ENCODE results near the gene CNGB1.
"Not testable (repeated sequence)": the region's sequence is repeated elsewhere in the genome, so short reads cannot be mapped to it uniquely, and the experiment has no call there.

Gene CNGB1

DNA sequence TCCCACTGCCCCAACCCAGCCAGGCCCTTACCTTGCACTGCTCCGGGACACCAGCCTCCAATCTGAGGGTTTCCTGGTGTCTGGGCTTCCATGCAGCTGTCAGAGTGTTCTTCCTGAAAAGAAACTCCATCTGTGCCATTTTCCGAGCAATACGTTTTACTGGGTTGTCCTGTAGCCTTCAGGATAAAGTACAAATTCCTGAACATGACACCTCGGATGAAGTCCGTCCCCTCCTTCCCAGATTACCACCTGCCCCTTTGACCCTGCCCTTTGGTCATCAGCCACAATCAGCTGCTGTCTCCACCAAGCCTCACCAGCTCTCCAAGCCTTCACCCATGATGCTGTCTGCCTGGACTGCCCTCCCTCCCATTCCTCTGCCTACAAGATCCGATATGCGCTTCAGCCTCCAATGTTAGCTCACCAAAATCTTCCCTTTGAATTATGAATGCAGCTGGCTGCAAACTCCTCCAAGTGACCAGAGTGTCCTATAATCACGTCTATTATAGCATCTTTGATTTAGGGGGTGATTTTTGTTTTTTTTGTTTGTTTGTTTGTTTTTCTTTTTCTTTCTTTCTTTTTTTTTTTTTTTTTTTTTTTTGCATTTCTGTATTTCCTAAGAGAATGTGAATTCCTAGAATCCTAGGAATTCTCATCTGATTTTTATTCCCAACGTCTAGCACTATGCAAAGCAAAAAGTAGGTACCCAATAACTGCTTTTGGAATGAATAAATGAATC lies 108.1 kb downstream of the CNGB1 start:
- DNase-seq (ENCODE audit: low read depth, low spot score): no peak

DNA sequence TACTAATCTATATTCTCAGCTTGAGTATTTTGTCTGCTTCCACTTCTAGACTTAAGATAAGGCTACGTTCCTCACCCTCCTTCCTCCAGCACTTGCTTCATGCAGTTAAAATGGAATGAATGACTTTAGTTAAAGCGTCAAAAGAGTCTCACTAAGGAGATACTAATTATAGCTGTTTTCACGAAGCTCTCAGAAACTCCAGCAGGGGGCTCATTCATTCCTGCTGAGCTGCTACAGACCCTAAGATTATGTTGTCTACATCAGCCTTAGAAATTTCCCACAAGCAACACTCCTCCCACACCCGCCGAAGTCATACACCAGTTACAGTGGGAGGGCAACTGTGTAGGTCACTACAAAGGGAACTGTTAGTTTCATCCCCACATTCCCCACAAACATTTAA lies 111.6 kb downstream of the CNGB1 start:
- no peak for DNase-seq (ENCODE audit: low read depth, low spot score)

DNA sequence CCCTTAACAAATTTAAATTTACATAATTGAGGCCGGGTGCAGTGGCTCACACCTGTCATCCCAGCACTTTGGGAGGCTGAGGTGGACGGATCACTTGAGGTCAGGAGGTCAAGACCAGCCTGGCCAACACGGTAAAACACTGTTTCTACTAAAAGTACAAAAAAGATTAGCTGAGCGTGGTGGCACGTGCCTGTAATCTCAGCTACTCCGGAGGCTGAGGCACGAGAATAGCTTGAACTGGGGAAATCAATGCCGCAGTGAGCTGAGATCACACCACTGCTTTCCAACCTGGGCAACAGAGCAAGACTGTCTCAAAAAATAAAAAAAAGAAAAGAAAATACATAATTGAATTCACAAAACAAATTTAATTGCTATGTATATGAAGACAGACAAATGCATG lies 112.3 kb downstream of the CNGB1 start:
- DNase-seq (ENCODE audit: low read depth, low spot score): no peak

DNA sequence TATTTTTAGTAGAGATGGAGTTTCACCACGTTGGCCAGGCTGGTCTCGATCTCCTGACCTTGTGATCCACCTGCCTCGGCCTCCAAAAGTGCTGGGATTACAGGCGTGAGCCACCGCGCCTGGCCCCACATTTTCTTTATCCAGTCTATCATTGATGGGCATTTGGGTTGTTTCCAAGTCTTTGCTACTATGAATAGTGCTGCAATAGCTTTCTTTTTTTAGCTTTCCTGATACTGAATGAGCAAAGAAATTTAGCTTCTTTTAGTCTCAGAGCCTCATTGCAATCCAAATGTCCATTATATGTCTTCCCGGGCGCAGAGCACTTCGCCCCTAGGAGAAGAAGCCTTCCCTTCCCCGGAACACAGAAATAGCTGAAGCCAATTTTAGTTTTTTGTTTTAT lies 112.9 kb downstream of the CNGB1 start:
- not testable (repeated sequence) for DNase-seq (ENCODE audit: low read depth, low spot score)

DNA sequence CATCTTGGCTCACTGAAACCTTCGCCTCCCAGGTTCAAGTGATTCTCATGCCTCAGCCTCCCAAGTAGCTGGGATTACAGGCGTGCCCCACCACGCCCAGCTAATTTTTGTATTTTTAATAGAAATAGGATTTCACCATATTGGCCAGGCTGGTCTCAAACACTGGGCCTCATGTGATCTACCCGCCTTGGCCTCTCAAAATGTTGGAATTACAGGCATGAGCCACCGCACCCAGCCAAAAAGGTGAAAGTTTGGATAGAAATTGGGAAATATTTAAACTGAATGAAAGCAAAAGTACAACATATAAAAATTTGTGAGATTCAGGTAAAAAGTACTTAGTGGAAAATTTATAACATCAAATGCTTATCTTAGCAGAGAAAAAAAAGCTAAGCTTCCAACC lies 115.7 kb downstream of the CNGB1 start:
- no peak for DNase-seq (ENCODE audit: low read depth, low spot score)

DNA sequence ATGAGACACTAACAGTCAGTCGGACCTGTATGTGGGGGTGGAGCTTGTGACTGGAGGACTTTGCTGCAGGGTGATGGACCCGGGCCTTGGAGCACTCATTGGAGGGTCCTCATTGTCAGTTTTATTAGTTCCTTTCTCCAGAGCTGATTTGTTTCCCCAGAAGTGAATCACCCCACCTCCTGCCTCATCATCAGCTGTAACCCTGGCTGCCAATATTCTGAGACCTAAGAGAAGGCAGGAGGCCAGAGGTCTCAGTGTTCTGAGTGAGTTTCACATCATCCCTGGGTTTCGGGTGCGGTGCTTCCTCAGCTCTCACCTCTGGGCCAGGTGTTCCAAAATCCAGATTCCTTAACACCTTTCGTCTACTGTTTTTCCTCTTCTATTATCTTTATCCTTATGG lies 118.7 kb downstream of the CNGB1 start:
- DNase-seq (ENCODE audit: low read depth, low spot score): no peak

DNA sequence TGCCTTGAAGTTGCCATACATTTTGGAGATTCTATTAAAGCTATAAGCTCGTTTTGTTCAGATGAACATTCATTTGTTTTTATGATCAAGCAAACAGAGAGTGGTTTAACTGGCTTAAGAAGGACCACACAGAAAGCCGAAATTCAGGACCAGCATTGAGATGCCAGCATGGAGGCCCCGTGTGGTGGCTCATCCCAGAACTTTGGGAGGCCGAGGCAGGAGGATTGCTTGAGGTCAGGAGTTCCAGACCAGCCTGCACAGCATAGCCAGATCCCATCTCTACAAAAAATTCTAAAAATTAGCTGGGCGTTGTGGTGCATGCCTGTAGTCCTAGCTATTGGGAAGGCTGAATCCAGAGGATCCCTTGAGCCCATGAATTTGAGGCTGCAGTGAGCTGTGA lies 122.7 kb downstream of the CNGB1 start:
- no peak for DNase-seq (ENCODE audit: low read depth, low spot score)

DNA sequence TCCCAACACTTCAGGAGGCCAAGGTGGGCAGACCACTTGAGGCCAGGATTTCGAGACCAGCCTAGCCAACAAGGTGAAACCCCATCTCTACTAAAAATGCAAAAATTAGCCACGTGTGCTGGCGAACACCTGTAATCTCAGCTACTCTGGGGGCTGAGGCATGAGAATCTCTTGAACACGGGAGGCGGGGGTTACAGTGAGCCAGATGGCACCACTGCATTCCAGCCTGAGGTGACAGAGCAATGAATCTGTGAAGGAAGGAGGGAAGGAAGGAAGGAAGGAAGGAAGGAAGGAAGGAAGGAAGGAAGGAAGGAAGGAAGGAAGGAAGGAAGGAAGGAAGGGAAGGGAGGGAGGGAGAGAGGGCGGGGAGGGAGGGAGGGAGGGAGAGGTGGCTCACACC lies 124.0 kb downstream of the CNGB1 start:
- not testable (repeated sequence) for DNase-seq (ENCODE audit: low read depth, low spot score)

DNA sequence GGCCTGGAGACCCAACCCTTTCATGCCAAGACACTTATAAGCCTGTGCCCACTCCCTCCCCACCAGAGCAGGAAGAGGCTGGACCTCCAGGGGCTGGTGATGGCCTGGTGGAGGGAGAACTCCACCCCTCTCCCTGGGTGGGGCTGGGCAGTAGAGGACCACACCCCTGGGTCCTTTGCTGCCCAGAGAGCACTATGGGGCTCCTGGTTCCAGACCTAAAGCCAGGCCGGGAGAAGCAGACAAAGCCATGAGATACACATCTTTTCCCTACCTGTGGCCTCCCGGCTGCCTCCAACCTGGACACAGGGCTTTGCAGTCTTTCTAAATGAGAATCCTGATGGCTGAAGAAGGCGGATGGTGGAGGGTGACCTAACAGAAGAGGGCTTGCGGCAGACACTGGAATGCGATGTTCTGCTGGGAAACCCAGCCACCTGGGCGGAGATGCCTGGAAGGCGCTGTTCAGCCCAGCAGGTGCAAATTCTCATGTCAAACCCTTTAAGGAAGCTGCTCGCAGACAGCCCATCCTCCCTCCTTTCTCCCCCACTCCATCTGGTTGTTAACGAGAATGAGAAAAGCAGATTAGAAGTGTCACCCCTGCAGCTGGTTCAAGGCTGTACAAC lies 124.7 kb downstream of the CNGB1 start:
- DNase-seq (ENCODE audit: low read depth, low spot score): no peak

DNA sequence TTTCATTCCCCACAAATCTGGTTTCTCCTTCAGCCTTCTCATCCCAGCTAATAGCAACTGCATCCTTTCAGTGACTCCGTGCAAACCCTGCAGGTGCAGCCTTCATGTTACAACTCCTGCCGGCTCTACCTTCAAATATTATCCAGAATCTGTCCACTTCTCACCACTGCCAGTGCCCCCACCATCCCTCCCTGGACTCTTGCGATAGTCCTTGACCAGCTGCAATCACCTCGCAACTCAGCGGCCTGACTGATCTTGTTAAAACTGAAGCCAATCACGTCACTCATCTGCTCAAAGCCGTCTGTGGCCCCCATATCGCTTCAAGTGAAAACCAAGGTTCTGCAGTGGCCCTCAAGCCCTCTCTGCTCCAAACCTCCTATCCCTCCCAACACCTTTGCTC lies 125.8 kb downstream of the CNGB1 start:
- DNase-seq (ENCODE audit: low read depth, low spot score): no peak

DNA sequence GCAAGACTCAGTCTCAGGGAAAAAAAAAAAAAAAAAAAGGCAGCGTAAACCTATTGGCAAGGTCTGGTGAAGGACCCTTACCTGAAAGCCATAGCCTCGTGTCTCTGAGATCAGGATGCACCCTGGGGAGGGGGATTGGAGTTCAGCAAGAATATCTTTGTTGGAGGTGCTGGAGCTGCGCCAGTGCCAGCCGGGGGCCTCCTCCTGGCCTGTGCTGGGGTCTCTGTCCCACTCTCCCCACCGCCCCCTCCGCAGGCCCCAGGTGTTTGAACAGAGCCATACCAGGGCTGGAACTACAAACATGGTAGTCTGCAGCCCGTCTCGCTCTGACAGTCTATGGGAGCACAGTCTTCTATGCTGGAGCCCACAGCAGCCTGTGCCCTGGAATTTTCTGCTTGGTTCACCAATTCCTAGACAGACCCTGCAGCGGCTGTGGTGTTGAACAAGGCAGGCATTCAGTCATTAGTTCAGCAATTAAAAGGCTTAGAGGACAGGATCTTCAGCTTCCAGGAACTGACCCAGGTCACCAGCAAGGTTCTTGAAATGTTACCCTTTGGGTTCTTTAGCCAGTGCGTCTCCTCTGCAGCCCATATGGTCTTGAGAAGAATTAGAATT lies 126.4 kb downstream of the CNGB1 start:
- DNase-seq (ENCODE audit: low read depth, low spot score): no peak

DNA sequence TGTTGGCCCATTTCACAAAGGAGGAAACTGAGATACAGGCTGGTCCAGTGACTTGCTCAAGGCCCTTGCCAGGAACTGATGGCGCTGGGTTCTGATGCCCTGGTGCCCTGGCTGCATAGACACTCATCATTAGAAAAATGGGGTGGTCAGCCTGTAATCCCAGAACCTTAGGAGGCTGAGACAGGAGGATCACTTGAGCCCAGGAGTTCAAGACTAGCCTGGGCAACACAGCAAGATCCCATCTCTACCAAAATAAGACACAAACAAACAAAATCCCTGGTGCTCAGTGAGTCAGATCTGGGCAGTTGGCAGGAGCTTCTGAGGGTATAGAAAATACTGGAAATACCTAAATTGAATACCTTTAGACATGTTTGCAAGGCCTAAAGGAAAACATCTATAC lies 127.5 kb downstream of the CNGB1 start:
- no peak for DNase-seq (ENCODE audit: low read depth, low spot score)

DNA sequence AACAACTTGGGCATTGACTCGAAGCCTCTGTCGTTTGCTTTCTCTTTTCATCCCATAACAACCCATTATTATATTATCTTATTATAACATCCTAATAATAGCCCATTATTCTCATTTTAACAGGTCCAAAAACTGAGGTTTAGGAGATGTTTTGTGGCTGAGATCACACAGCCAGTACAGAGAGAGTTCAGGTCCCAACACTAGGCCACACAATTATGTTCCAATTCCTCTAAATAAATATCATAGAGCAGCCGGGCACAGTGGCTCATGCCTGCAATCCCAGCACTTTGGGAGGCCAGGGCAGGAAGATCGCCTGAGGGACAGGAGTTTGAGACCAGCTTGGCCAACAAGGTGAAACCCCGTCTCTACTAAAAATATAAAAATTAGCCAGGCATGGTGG lies 128.3 kb downstream of the CNGB1 start:
- no peak for DNase-seq (ENCODE audit: low read depth, low spot score)

DNA sequence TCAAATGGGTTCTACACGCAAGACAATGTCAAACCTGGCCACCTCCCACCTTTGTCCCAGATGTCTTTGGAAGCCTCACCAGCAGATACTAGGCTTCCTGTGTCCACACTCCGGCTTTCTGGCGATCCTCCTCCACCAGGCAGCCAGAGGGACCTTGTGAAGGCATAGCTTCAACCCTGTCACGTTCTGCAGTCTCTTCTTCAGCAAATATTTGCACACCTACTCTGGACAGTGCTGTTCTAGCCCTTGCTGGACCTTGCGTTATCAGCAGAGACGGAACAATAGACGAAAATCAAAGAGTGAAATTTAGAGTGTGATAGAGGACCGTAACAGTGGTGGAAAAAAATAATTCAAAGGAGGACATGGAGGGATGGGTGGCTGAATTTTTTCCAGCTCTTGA lies 130.1 kb downstream of the CNGB1 start:
- DNase-seq (ENCODE audit: low read depth, low spot score): no peak

DNA sequence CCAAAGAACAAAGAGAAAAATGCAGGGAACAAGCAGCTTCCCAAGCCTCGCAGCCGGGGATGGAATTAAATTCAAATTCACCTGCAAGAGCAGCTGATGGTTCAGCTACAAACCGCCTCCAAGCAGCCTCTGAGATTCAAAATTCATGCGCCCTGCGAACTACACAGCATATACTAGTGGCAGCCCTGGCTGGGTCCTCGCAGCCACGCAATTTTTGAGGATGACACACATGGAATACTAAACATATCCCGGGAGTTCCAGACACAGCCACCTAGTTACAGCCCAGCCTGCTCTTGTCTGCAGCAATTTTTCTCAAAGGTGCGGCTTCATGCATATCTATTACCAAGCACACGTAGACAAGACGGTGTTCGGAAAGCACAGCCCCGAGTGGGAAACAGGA lies 132.8 kb downstream of the CNGB1 start:
- DNase-seq (ENCODE audit: low read depth, low spot score): no peak

DNA sequence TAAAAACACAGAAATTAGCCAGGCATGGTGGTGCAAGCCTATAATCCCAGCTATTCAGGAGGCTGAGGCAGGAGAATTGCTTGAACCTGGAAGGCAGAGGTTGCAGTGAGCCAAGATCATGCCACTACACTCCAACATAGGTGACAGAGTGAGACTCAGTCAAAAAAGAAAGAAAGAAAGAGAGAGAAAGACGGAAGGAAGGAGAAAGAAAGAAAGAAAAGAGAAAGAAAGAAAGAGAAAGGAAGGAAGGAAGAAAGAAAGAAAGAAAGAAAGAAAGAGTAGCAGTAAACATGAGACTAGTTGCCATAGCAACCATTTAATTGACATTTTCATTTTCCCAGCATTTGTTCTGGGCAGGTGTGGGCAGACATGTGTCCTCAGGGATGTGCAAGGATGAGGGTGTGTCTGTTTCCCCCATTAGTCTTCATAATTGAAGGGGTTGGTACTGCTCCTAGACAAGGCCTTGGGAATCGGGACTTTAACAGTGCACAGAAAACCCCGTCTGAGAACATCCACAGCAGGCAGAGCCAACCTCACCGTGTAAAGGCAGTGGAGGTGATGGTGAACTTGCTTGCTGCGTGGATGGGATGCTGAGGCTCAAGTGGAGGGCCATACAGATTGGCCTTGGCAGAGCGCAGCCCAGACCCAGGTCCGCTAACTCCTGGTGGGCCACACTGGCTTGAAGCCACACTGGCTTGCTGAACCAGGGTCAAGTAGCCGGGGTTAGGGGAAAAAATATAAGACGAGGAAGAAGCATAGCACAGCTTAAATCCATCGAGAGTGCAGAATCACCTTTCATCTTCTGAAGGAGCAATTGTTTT lies 133.4 kb downstream of the CNGB1 start:
- DNase-seq (ENCODE audit: low read depth, low spot score): no peak

DNA sequence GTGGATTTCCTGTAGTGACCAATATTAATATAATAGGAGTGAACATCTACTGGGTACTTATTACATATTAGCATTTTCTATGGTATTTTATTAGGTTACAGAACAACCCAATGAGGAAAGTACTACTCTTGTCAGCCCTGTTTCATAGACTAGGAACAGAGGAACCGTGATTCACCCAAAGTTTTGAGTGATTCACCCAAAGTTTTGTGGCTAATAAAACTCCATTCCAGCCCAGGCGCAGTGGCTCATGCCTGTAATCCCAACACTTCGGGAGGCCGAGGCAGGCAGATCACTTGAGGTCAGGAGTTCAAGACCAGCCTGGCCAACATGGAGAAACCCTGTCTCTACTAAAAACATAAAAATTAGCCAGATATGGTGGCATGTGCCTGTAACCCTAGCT lies 135.5 kb downstream of the CNGB1 start:
- DNase-seq (ENCODE audit: low read depth, low spot score): not testable (repeated sequence)

DNA sequence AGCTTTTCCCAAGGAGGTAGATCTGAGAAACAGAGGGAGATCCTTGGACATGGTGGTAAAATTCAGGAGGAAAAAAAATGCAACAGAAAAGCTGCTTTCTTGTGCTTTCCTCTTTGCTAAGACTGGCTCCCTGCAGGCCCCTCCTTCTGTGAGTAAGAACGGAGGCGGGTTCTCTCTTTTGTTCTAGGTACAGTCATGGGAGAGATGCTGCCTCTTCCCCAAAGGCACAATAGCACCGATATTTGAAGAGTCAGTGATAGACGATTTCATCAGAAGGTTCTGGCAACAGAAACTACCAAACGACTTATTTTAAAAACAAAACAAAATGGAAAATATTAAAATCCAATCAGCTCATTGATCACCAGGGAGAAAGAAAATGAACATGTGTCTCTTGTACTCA lies 136.0 kb downstream of the CNGB1 start:
- no peak for DNase-seq (ENCODE audit: low read depth, low spot score)
